ENCODE results near the gene CHMP4B.

The CHMP4B gene

GRCh38 chr20:33793011-33793931 lies 17.9 kb upstream of the CHMP4B start:
- no peak for TF ChIP-seq CTCF (conservative IDR thresholded peaks at IDR 0.05; ENCODE audit: low read depth, low read length)
- DNase-seq (ENCODE audit: low read depth), result no peak
- H3K4me3 ChIP-seq (ENCODE audit: low read length), result no peak overlapping the region

DNA sequence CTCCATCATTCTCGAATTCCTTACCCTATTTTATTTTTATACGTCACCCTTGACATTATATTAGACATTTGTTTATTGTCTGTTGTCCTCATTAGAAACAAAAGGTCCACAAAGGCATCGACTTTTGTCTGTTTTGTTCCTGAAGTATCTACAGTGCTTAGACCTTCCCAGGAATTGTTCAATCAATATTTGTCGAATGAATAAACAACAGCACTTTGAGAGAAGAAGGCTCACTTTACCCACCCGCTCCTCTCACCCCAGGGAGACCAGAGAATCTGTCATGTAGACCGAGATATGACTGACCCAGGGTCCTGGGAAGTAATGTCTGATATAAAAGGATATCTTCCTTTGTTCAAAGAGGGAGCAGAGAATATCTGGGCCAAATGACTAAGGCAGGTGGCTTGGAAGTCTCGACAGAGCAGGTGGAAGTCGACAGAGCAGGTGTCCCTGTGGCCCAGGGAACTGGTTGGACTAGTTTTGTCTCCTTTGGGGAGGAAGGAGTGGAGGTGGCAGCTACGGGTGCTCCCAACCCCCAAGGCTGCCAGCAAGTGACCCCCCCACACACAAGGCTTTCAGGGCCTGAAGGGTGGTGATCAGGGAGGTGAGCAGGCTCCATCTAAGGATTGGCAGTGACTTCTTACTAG lies 14.8 kb upstream of the CHMP4B start:
- no peak overlapping the region for H3K4me3 ChIP-seq (ENCODE audit: low read length)
- no peak for DNase-seq (ENCODE audit: low read depth)
- TF ChIP-seq CTCF (conservative IDR thresholded peaks at IDR 0.05; ENCODE audit: low read depth, low read length), result no peak

- TF ChIP-seq CTCF (conservative IDR thresholded peaks at IDR 0.05; ENCODE audit: low read depth, low read length), result no peak
- no peak overlapping the region for H3K4me3 ChIP-seq (ENCODE audit: low read length)
- no peak for DNase-seq (ENCODE audit: low read depth)
Measured at GRCh38 chr20:33796907-33797544, 14.1 kb upstream of the CHMP4B start.

DNA sequence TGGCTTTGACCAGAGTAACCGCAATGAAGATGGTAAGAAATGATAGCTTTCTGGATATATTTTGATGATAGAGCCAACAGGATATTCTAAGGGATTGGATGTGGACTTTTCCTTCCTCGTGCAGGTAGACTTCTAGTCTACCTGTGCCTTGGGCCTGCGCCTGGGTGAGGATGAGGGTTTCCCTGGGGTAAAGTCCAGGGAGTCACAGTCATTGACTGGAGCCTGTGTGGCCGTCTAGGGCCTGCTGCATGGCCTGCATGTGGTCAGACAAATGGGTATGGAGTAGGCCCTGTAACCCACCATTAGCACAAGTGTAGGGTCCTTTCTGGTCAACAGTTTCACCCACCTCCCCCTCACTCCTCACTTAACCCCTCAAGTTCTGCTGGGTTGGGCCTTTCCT lies 12.7 kb upstream of the CHMP4B start:
- no peak for DNase-seq (ENCODE audit: low read depth)
- TF ChIP-seq CTCF (conservative IDR thresholded peaks at IDR 0.05; ENCODE audit: low read depth, low read length), result no peak
- H3K4me3 ChIP-seq (ENCODE audit: low read length), result no peak overlapping the region

DNA sequence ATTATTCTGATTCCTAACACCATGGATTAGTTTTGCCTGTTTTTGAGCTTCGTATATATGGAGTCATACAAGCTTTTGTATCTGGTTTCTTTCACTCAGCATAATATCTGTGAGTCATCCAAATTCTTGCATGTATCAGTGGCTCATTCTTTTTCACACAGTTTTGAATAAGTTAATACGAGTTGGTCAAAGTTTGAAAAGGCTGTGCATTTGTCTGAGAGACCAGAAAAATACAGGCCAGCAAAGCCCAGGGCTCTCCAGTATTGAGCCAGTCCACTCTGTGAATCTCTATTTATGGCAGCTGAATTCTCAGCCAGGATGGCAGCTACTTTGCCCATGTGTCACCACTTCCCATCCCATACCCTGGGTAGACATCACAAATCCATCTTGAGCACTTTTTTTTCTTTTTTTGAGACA lies 7.2 kb upstream of the CHMP4B start:
- no peak overlapping the region for H3K4me3 ChIP-seq (ENCODE audit: low read length)
- peak; percentile 68 for DNase-seq (ENCODE audit: low read depth)
- TF ChIP-seq CTCF (conservative IDR thresholded peaks at IDR 0.05; ENCODE audit: low read depth, low read length), result no peak

- no peak for TF ChIP-seq CTCF (conservative IDR thresholded peaks at IDR 0.05; ENCODE audit: low read depth, low read length)
- H3K4me3 ChIP-seq (ENCODE audit: low read length), result no peak overlapping the region
- DNase-seq (ENCODE audit: low read depth), result no peak
Measured at GRCh38 chr20:33808388-33808787, 2.8 kb upstream of the CHMP4B start.

All from retinal pigment epithelial cell (primary cell).